A549 (cell line): Measurements from ENCODE around the gene CMIP. TPM values are rescaled to one million over a fixed set of nuclear protein-coding genes. Genes with fewer than 3 reads are reported as not detected.

ENCODE experiments used
- ATAC-seq, 2 experiments: fragments of 200-7000 bp in 1 of 2; fragments of >200 bp in 1 of 2; cut with Nextera tagmentation in 1 of 2; cut with Tn5 transposase in 1 of 2; 3 replicates each; pipeline versions ENCODE4 v1.8.0 to v1.9.1; 2018 to 2020; ENCODE audit warnings: mild to moderate bottlenecking in 1 of 2, moderate library complexity in 1 of 2
- CTCF ChIA-PET: fragments of 300-600 bp; sonication (Branson Sonifier 250); formaldehyde crosslinking; extraction: SDS; loops from one replicate; lab custom pipeline; 2021; ENCODE audit warnings: antibody characterized with exemption, inconsistent platforms; lab: Yijun Ruan, JAX
- POLR2A ChIA-PET: fragments of 350-600 bp; formaldehyde crosslinking; extraction: SDS; loops from one replicate; lab custom pipeline; 2021; ENCODE audit warnings: antibody characterized with exemption, inconsistent platforms; lab: Yijun Ruan, JAX
- DNase-seq, 2 experiments: peaks; one replicate each; pipeline versions ENCODE4 v3.0.0 to v3.0.0-alpha.2; 2011 to 2016; ENCODE audit warnings: low read depth in 1 of 2, low spot score in 1 of 2
- FAIRE-seq: peaks from 2 replicates; lab custom pipeline; 2011; peaks lifted over from hg19 to GRCh38; lab: Jason Lieb, UNC
- H3K27ac ChIP-seq, 2 experiments: fragments of >200 bp; sonication (Bioruptor Twin); formaldehyde crosslinking; 3 replicates each; pipeline ENCODE4 v1.5.1; 2016 to 2017
- H3K4me1 ChIP-seq: fragments of >200 bp; sonication (Bioruptor Twin); formaldehyde crosslinking; 3 replicates; pipeline ENCODE4 v1.6.1; 2016
- H3K4me2 ChIP-seq: fragments of >200 bp; sonication (Bioruptor Twin); formaldehyde crosslinking; 3 replicates; pipeline ENCODE4 v1.6.1; 2016
- H3K4me3 ChIP-seq: fragments of >200 bp; sonication (Bioruptor Twin); formaldehyde crosslinking; 3 replicates; pipeline ENCODE4 v1.5.1; 2016
- H3K9me3 ChIP-seq: fragments of >200 bp; sonication (Bioruptor Twin); formaldehyde crosslinking; 3 replicates; pipeline ENCODE4 v1.6.1; 2016
- CBX2 ChIP-seq: fragments of 200-600 bp; sonication (generic); IDR thresholded peaks from 2 replicates; pipeline ENCODE4 v1.6.1; 2016; ENCODE audit warnings: low read depth, mild to moderate bottlenecking, borderline replicate concordance
- CEBPB ChIP-seq, 2 experiments: fragments of >200 bp in 1 of 2; sonication (Bioruptor Twin) in 1 of 2; formaldehyde crosslinking in 1 of 2; IDR thresholded peaks; 2 replicates each; pipeline ENCODE4 v1.6.1; 2012 to 2016
- CHD2 ChIP-seq: fragments of 150-350 bp; IDR thresholded peaks from 2 replicates; pipeline ENCODE4 v1.6.1; 2014; ENCODE audit warnings: low read length; ENCODE audit not compliant: partially characterized antibody
- CTCF ChIP-seq: fragments of >200 bp; sonication (Bioruptor Twin); formaldehyde crosslinking; IDR thresholded peaks from 3 replicates; pipeline ENCODE4 v1.5.1; 2016
- E2F6 ChIP-seq: IDR thresholded peaks from 2 replicates; pipeline ENCODE4 v1.6.1; 2012; ENCODE audit warnings: low read depth, borderline replicate concordance
- EP300 ChIP-seq, 2 experiments: fragments of >200 bp; sonication (Bioruptor Twin); formaldehyde crosslinking; IDR thresholded peaks; 2 replicates in 1 of 2; 3 replicates in 1 of 2; pipeline ENCODE4 v1.6.1; 2016 to 2017
- FOSL2 ChIP-seq, 2 experiments: fragments of 450-650 bp in 1 of 2; fragments of >200 bp in 1 of 2; sonication (Bioruptor Twin) in 1 of 2; formaldehyde crosslinking; IDR thresholded peaks; 2 replicates each; pipeline versions ENCODE4 v1.5.0 to v1.6.1; 2016 to 2020; ENCODE audit warnings: mild to moderate bottlenecking in 1 of 2, moderate library complexity in 1 of 2
- MAFK ChIP-seq: fragments of 450-650 bp; IDR thresholded peaks from 2 replicates; pipeline ENCODE4 v1.6.1; 2014; ENCODE audit not compliant: partially characterized antibody
- MAX ChIP-seq: IDR thresholded peaks from 2 replicates; pipeline ENCODE4 v1.6.1; 2012
- RAD21 ChIP-seq, 2 experiments: fragments of >200 bp in 1 of 2; sonication (Bioruptor Twin) in 1 of 2; formaldehyde crosslinking in 1 of 2; IDR thresholded peaks in 1 of 2; conservative IDR thresholded peaks in 1 of 2; 2 replicates in 1 of 2; 3 replicates in 1 of 2; pipeline ENCODE4 v1.6.1; 2012 to 2018; ENCODE audit warnings: inconsistent platforms in 1 of 2
- RFX5 ChIP-seq: fragments of 450-650 bp; IDR thresholded peaks from 2 replicates; pipeline ENCODE4 v1.7.1; 2014; ENCODE audit warnings: antibody characterized with exemption, mild to moderate bottlenecking, moderate library complexity
- SMC3 ChIP-seq: fragments of >200 bp; sonication (Bioruptor Twin); formaldehyde crosslinking; IDR thresholded peaks from 3 replicates; pipeline ENCODE4 v1.6.1; 2018; ENCODE audit warnings: inconsistent platforms
- USF2 ChIP-seq: fragments of 450-650 bp; IDR thresholded peaks from 2 replicates; pipeline ENCODE4 v1.6.1; 2014; ENCODE audit warnings: antibody characterized with exemption
- ZSCAN20 ChIP-seq: fragments of 250-450 bp; sonication (Bioruptor Pico); IDR thresholded peaks from 2 replicates; pipeline ENCODE4 v1.8.0; 2022; ENCODE audit warnings: mild to moderate bottlenecking, moderate library complexity
- WGBS: methylation state at CpG from one replicate; pipeline ENCODE4 v1.1.6; 2017; ENCODE audit errors: missing lambda C conversion rate; 5-methylcytosine and 5-hydroxymethylcytosine counted together
- polyA plus RNA-seq, 4 experiments: library from polyadenylated mRNA; depleted of rRNA in 3 of 4; stranded (reverse); fragments of >200 nt; fragmentation: RNase III in 1 of 4; extraction: RNeasy Plus Mini Kit Qiagen cat#74134 plus additional on column Dnase treatment in 1 of 4; gene quantifications; 2 replicates in 3 of 4; 3 replicates in 1 of 4; pipeline ENCODE4 v1.2.3, GENCODE V29; 2011 to 2017

Gene CMIP
- polyA plus RNA-seq, 2 of the 4 experiments (the other 2 are of a cell fraction) = 21.6 to 125 TPM

- CTCF ChIA-PET = interaction anchor here (0.6 kb wide), 2 partner anchors 14 to 203 kb away, joined by 3 read pairs; no protein-coding TSS in a partner anchor
- Histone ChIP-seq H3K4me2 (no peak overlapping the region), H3K9me3 (peaks cover 11% of the 10 kb centered on the region)
- TF ChIP-seq CBX2 (no peak), CTCF (no peak), ZSCAN20 (CRISPR knock-in tag) (no peak), RFX5 (no peak), USF2 (peak; percentile 73), FOSL2 (IDR thresholded peaks at IDR 0.05) (no peak), FOSL2 (CRISPR knock-in tag; IDR thresholded peaks at IDR 0.05) (no peak), CEBPB (IDR thresholded peaks at IDR 0.05) (no peak), E2F6 (no peak)
- TF ChIP-seq, all 56 proteins: peak for 1
- POLR2A ChIA-PET = no interaction called here
- ATAC-seq (peak in 1 of 2 experiments; percentile 49; a peak in 3 of 6 replicates), DNase-seq (peak in 1 of 2 experiments; percentile 65), FAIRE-seq (no peak)
- Histone ChIP-seq H3K4me3 (no peak overlapping the region), H3K27ac (peak overlapping the region in 1 of 2 experiments; percentile 55; a peak in 2 of 6 replicates), H3K4me1 (peaks cover 14% of the 10 kb centered on the region)
- 4% methylated on average over 1 of the region's 1 CpG for WGBS
These were observed 19.8 kb upstream of the CMIP start for GRCh38 chr16:81424771-81425170.

GRCh38 chr16:81427219-81427618 is 17.4 kb upstream of the CMIP start:
- 81% methylated on average over 6 of the region's 6 CpGs for WGBS
- no peak for TF ChIP-seq MAFK
- TF ChIP-seq CHD2 = no peak
- ChIA-PET CTCF (interaction anchor here (0.8 to 1.0 kb wide), 3 partner anchors 8 to 30 kb away, joined by 3 read pairs; no protein-coding TSS in a partner anchor), POLR2A (no interaction called here)
- peaks cover 3% of the 10 kb centered on the region for H3K9me3 ChIP-seq
- no peak overlapping the region for H3K4me2 ChIP-seq
- no peak overlapping the region for H3K4me3 ChIP-seq
- FAIRE-seq = no peak
- no peak for DNase-seq
- no peak for ATAC-seq
- H3K27ac ChIP-seq = 0 out of 6 replicates have a peak overlapping the region, but pooled peaks of 1 of the 2 experiments have one; percentile 17
- peaks cover 30% of the 10 kb centered on the region for H3K4me1 ChIP-seq

- WGBS = 38% methylated on average over 3 of the region's 3 CpGs
- Histone ChIP-seq H3K4me3 (no peak overlapping the region), H3K4me1 (peaks cover 38% of the 10 kb centered on the region), H3K27ac (peak overlapping the region; percentile 89 to 90), H3K9me3 (no peaks in the 10 kb centered on the region), H3K4me2 (peak overlapping the region; percentile 35)
- CTCF ChIA-PET = interaction anchor here (0.5 to 2.4 kb wide), 16 partner anchors 10 to 294 kb away, joined by 3 to 9 read pairs (median 4); no protein-coding TSS in a partner anchor
- ATAC-seq = peak in 1 of 2 experiments; percentile 77; a peak in 4 of 6 replicates
- no peak for FAIRE-seq
- POLR2A ChIA-PET = no interaction called here
- DNase-seq = peak in 1 of 2 experiments; percentile 72
- TF ChIP-seq E2F6 (peak; percentile 50; the same call in 1 of the 2 replicates), CTCF (peak; percentile 39), RAD21 (conservative IDR thresholded peaks at IDR 0.05 in 1 of 2, IDR thresholded peaks at IDR 0.05 in 1 of 2) (peak; percentile 29 to 42; a peak in 3 of 5 replicates), EP300 (IDR thresholded peaks at IDR 0.05) (no peak), SMC3 (peak; percentile 28; the same call in 1 of the 3 replicates), MAX (peak; percentile 28; the same call in 1 of the 2 replicates)
These were observed 15.5 kb upstream of the CMIP start for GRCh38 chr16:81429045-81429521.
